Upper lobe of left lung (tissue), 6 donors: ENCODE results near the gene TIGD1. TPM values are rescaled to one million over a fixed set of nuclear protein-coding genes. Genes with fewer than 3 reads are reported as not detected.

Experiments used
- ATAC-seq, 2 donors: fragments of 200-7000 bp; cut with Tn5 transposase; one replicate each; pipeline ENCODE4 v1.9.1; 2022; ENCODE audit warnings: mild to moderate bottlenecking in 2 of 2, moderate library complexity in 2 of 2; ENCODE audit not compliant: low FRiP score in 2 of 2
- DNase-seq, 2 donors: peaks; one replicate each; pipeline ENCODE4 v3.0.0-alpha.2; 2019 to 2020
- H3K27ac ChIP-seq, 4 donors: fragments of 200-600 bp; sonication (generic); one replicate each; pipeline ENCODE4 v1.5.1; 2016 to 2019
- H3K27me3 ChIP-seq, 4 donors: fragments of 200-600 bp; sonication (generic); one replicate each; pipeline ENCODE4 v1.5.1; 2017 to 2019
- H3K36me3 ChIP-seq, 4 donors: fragments of 200-600 bp; sonication (generic); one replicate each; pipeline ENCODE4 v1.5.1; 2016 to 2019
- H3K4me1 ChIP-seq, 4 donors: fragments of 200-600 bp; sonication (generic); one replicate each; pipeline ENCODE4 v1.5.1; 2018 to 2019
- H3K4me3 ChIP-seq, 4 donors: fragments of 200-600 bp; sonication (generic); one replicate each; pipeline ENCODE4 v1.5.1; 2017 to 2019; ENCODE audit warnings: mild to moderate bottlenecking in 2 of 4, moderate library complexity in 1 of 4
- H3K9me3 ChIP-seq, 4 donors: fragments of 200-600 bp; sonication (generic); one replicate each; pipeline ENCODE4 v1.5.1; 2018 to 2019
- EP300 ChIP-seq, 4 donors: sonication (generic); formaldehyde crosslinking; IDR thresholded peaks; one replicate each; pipeline ENCODE4 v1.5.1; 2017; ENCODE audit warnings: antibody characterized with exemption in 4 of 4, control low read depth in 2 of 4
- POLR2A ChIP-seq, 4 donors: fragments of 450-650 bp; IDR thresholded peaks; one replicate each; pipeline ENCODE4 v1.5.1; 2016 to 2017; ENCODE audit warnings: antibody characterized with exemption in 4 of 4, mild to moderate bottlenecking in 2 of 4
- POLR2AphosphoS5 ChIP-seq, 2 donors: sonication (generic); formaldehyde crosslinking; IDR thresholded peaks; one replicate each; pipeline ENCODE4 v1.5.1; 2017; ENCODE audit warnings: antibody characterized with exemption in 2 of 2
- WGBS, 2 donors: methylation state at CpG; one replicate each; pipeline ENCODE4 v1.1.5; 2017 to 2018; 5-methylcytosine and 5-hydroxymethylcytosine counted together
- total RNA-seq, 6 donors: library from RNA; depleted of rRNA in 4 of 6; stranded (reverse); fragments of >200 nt in 4 of 6; gene quantifications; one replicate each; pipeline versions ENCODE4 v1.1.0 to v1.2.1, GENCODE V29; 2016 to 2021
- TF ChIP-seq, protein P1 (sequence below), 6 experiments: fragments of 450-650 bp in 4 of 6; fragments of 200-600 bp in 2 of 6; sonication (generic) in 2 of 6; IDR thresholded peaks; one replicate each; pipeline ENCODE4 v1.5.1; 2016 to 2019; ENCODE audit warnings: antibody characterized with exemption in 6 of 6
- donor health status: DM: no; HTN: no; CAD: no; lungs with moderate emphysema.
- donor health status: DM: no; HTN: yes; CAD: no; lungs with severe emphysema.

The TIGD1 gene
- total RNA-seq, 6 donors from 2014 or later, result 2.6 to 12.6 (median 4.4) TPM

DNA sequence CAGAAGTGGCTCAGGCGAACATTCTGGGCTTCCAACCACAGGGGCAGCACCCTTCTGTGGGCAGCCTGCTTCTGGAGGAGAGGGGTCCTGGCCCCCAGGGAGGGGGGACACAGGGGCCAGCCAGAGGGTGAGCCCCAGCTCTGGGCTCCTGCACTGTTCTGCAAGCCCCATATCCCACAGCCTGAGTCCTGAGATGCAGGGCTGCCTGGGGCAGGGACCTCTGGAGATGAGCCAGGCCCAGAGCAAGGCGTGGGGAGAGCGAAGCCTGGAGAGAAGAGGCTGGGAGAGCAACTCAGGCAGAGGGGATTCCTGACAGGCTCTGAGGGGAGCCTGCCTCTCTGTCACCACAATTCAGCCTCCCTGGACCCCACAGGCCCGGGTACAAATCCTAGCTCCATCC, 43.6 kb downstream of the TIGD1 start:
- no peaks in the 10 kb centered on the region for H3K36me3 ChIP-seq
- ATAC-seq (no peak), DNase-seq (no peak)
- H3K27ac ChIP-seq, result no peak overlapping the region
- no peaks in the 10 kb centered on the region for H3K9me3 ChIP-seq
- peaks cover 0 to 23% (median 17%) of the 10 kb centered on the region in 4 donors for H3K27me3 ChIP-seq
- TF ChIP-seq, protein P1, sequence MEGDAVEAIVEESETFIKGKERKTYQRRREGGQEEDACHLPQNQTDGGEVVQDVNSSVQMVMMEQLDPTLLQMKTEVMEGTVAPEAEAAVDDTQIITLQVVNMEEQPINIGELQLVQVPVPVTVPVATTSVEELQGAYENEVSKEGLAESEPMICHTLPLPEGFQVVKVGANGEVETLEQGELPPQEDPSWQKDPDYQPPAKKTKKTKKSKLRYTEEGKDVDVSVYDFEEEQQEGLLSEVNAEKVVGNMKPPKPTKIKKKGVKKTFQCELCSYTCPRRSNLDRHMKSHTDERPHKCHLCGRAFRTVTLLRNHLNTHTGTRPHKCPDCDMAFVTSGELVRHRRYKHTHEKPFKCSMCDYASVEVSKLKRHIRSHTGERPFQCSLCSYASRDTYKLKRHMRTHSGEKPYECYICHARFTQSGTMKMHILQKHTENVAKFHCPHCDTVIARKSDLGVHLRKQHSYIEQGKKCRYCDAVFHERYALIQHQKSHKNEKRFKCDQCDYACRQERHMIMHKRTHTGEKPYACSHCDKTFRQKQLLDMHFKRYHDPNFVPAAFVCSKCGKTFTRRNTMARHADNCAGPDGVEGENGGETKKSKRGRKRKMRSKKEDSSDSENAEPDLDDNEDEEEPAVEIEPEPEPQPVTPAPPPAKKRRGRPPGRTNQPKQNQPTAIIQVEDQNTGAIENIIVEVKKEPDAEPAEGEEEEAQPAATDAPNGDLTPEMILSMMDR (IDR thresholded peaks at IDR 0.05), result no peak
- TF ChIP-seq POLR2A (IDR thresholded peaks at IDR 0.05) (no peak), EP300 (IDR thresholded peaks at IDR 0.05) (no peak), POLR2AphosphoS5 (IDR thresholded peaks at IDR 0.05) (no peak)
- H3K4me1 ChIP-seq, result peaks cover 8 to 18% (median 15%) of the 10 kb centered on the region in 4 donors
- H3K4me3 ChIP-seq, result no peak overlapping the region
- WGBS, 2 donors, result 44 to 62% methylated on average over 3 to 4 of the region's 4 CpGs

DNA sequence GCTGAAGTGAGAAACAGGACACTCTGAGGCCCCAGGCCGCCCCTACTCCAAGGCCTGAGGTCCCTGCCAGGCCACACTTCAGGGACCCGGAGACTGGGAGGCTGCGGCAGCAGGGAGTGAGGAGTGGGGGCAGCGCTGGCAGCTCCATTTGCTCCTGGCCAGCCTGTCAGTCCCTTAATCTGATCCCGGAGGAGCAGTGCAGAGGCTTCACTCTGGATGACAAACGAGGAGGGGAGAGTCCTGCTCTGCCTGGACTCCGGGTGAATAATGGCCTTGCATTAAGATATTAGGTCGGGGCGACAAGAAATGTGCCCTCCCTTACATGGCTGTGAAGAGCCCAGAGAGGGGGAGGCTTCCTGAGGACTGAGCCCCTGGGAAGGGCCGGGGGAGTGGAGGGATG, 44.5 kb downstream of the TIGD1 start:
- no peak for TF ChIP-seq EP300 (IDR thresholded peaks at IDR 0.05)
- no peak for TF ChIP-seq POLR2A (IDR thresholded peaks at IDR 0.05)
- no peak for TF ChIP-seq POLR2AphosphoS5 (IDR thresholded peaks at IDR 0.05)
- TF ChIP-seq, protein P1 (IDR thresholded peaks at IDR 0.05), result no peak
- H3K36me3 ChIP-seq, result no peaks in the 10 kb centered on the region
- H3K27me3 ChIP-seq, result peaks cover 0 to 25% (median 17%) of the 10 kb centered on the region in 4 donors
- 46 to 48% methylated on average over 4 to 10 of the region's 10 CpGs for WGBS, 2 donors
- ATAC-seq (no peak), DNase-seq (no peak)
- H3K4me1 ChIP-seq, result peaks cover 8 to 18% (median 15%) of the 10 kb centered on the region in 4 donors
- no peaks in the 10 kb centered on the region for H3K9me3 ChIP-seq
- H3K27ac ChIP-seq, result no peak overlapping the region
- no peak overlapping the region for H3K4me3 ChIP-seq

DNA sequence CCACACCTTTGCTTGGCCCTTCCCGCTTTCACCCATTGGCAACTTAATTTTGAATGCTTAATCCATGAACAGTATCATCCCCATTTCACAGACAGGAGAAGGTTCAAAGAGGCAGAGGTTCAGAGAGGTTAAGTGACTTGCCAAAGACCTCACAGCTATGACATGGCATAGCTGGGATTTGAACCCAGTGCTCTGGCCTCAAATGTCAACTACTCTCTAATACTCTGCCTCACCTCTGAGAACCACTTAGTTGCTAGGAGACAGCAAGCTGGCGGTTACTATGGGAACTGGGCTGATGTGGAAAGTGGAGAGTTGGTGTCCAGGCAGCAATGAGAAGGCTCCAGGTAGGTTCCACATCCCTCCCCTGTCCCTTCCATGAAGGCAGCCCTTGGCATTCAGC, 45.9 kb downstream of the TIGD1 start:
- WGBS, 2 donors, result 87 to 92% methylated on average over 2 of the region's 2 CpGs
- Histone ChIP-seq H3K4me3 (no peak overlapping the region), H3K27ac (no peak overlapping the region), H3K4me1 (peaks cover 8 to 18% (median 15%) of the 10 kb centered on the region in 4 donors), H3K36me3 (no peaks in the 10 kb centered on the region), H3K27me3 (peaks cover 0 to 27% (median 17%) of the 10 kb centered on the region in 4 donors), H3K9me3 (no peaks in the 10 kb centered on the region)
- ATAC-seq (no peak), DNase-seq (no peak)
- TF ChIP-seq POLR2A (IDR thresholded peaks at IDR 0.05), result no peak
- no peak for TF ChIP-seq EP300 (IDR thresholded peaks at IDR 0.05)
- TF ChIP-seq, protein P1 (IDR thresholded peaks at IDR 0.05), result no peak
- no peak for TF ChIP-seq POLR2AphosphoS5 (IDR thresholded peaks at IDR 0.05)

DNA sequence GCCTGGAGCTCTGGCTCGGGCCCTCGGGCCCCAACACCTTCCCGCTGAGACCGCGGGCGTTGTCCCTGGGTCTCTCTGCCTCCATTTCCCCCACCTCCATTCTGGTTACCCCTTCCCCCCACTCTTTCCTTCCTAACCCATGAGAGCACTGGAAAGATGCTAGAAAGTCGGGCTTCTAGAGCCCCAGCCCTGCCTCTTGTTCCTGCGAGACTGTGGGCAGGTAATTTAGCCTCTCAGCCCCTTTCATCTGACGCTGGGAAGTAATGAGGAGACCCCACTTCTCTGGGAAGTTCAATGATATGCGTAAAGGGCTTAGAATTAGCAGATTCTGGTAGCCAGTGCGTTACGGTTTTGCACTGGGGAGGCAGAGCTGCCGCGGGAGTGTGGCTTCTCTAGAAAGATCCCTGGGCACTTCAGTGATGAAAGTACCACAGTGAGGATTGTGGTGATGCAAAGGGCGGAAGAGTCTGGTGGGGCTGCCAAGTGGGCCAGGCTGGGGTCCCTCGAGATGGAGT, 46.5 kb downstream of the TIGD1 start:
- H3K27me3 ChIP-seq, result peaks cover 0 to 27% (median 17%) of the 10 kb centered on the region in 4 donors

More for the DNA sequence above, 46.5 kb downstream of the TIGD1 start:
- peaks cover 8 to 18% (median 15%) of the 10 kb centered on the region in 4 donors for H3K4me1 ChIP-seq
- 16 to 24% methylated on average over 16 of the region's 16 CpGs for WGBS, 2 donors
- H3K9me3 ChIP-seq, result no peaks in the 10 kb centered on the region
- H3K4me3 ChIP-seq, result peak overlapping the region in 2 of 4 donors; percentile 44 to 46
- H3K27ac ChIP-seq, result no peak overlapping the region
- DNase-seq, result no peak
- H3K36me3 ChIP-seq, result no peaks in the 10 kb centered on the region
- TF ChIP-seq POLR2A (IDR thresholded peaks at IDR 0.05) (no peak), POLR2AphosphoS5 (IDR thresholded peaks at IDR 0.05) (no peak), EP300 (IDR thresholded peaks at IDR 0.05) (no peak)
- TF ChIP-seq, protein P1 (IDR thresholded peaks at IDR 0.05), result no peak
- ATAC-seq, result no peak
